SHP77 treated with DMSO at 0.1 percent for 48 hours (cell line): Measurements from ENCODE around the gene SCN3A.

Experiments used
- DNase-seq: peaks from one replicate; lab custom pipeline; 2025; lab: John Stamatoyannopoulos, UW

Gene SCN3A

DNA sequence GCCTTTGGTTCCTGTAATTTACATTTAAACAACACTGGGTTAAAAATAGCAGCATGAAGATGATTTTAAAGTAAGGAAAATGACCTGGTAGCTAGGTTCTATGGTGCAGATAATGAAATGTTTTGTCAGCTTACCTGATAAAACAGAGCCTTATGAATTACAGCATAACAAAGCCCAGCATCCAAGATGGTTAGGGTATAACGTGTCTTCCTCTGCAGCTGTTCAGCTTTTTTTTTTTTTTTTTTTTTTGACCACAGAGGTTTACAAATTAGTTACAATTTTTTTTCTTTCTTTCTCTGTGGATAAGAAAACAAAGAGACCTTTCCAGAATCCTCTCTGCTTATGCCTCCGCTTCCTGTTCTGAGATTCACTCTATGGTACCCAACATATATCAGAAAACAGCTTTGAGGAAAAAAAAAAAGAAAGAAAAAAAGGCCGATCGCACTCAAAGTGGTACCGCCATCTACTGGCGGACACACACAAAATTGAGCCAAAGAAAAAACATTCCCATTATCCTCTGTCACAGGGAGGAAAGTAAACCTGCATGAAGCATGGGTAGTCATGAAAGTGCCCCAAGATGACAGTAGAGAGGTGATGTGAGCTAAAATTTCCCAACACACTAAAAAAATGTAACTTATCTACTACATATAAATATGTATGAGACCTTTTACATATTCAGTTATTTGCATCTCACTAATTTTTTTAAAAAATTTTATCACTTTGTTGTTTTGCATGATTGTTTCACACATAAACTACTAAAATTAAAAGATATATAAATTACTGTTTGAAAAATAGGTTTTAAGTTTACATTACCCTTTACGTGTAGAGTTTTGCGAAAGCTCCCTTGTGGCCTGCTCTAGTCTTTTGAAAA, at the start of gene SCN3A:
Gene SCN3A, minus strand, starts transcription at position 362 of the 871 bp plus-strand sequence. CDS start 27,656 bp downstream, outside the sequence.
- peak; percentile 48 for DNase-seq

GRCh38 chr2:165253178-165253577, 49.3 kb upstream of the SCN3A start:
- DNase-seq = no peak

GRCh38 chr2:165251366-165251765, 47.5 kb upstream of the SCN3A start:
- no peak for DNase-seq

DNA sequence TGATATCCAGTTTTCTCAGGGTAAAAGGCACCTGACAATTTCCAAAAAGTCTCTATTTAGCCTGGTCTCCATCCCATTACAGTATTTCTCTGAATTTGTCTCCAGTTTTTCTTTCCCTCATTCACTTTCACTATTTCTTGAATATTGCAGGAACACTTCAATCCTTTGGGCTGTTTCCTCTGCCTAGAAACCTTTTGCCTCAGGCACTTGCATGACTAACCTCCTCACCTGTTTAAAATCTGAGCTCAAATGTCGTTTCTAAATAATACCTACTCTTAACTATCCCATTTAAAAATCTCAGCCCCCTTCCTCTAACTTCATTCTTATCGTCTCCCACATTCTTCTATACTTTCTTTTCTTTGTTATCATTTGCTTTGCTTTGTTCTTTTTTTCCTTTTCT, 44.4 kb upstream of the SCN3A start:
- DNase-seq = no peak

DNA sequence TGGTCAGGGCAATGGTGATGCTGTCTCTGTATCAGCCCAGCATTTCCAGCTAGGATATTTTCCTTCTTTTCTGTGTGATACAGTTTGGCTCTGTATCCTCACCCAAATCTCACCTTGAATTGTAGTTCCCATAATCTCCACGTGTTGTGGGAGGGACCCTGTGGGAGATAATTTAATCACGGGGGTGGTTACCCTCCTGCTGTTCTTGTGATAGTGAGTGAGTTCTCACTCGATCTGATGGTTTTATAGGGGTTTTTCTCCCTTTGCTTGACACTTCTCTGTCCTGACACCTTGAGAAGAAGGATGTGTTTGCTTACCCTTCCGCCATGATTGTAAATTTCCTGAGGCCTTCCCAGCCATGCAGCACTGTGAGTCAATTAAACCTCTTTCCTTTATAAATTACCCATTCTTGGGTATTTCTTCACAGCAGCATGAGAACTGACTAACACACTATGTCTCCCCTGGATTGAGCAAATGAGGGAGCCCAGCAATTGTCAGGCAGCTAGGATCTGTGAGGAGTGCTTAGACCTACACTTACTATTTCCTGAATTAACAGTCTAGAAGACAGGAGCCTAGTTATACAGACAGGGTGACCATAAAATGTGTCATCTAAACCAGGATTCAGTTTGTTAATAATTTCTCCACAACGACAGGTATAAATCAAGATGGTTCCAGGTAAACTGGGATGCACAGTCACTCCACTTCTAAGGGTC, 41.4 kb upstream of the SCN3A start:
- no peak for DNase-seq

GRCh38 chr2:165240916-165241315, 37.1 kb upstream of the SCN3A start:
- no peak for DNase-seq

- no peak for DNase-seq
Measured at GRCh38 chr2:165239856-165240515, 36.1 kb upstream of the SCN3A start.

DNA sequence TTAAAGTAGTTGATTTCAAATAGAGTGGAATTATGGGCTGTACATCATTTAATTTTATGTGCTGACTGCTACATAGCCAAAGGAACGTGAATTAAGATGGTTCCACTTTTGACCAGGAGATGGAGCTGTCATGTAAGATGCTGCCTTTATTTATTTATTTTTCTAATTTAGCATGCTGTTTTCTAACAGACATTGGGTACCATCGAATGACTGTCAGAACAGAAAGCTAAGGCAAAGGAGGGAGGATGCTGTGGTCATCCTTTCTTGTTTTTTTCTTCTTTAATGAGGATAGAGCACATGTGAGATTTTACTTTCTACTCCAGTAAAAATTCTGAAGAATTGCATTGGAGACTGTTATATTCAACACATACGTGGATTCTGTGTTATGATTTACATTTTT, 35.4 kb upstream of the SCN3A start, which contains the start of gene SCN2A:
Gene SCN2A, plus strand, starts transcription at position 185 of the 400 bp plus-strand sequence. CDS start 56,410 bp downstream, outside the sequence.
- DNase-seq = no peak

DNA sequence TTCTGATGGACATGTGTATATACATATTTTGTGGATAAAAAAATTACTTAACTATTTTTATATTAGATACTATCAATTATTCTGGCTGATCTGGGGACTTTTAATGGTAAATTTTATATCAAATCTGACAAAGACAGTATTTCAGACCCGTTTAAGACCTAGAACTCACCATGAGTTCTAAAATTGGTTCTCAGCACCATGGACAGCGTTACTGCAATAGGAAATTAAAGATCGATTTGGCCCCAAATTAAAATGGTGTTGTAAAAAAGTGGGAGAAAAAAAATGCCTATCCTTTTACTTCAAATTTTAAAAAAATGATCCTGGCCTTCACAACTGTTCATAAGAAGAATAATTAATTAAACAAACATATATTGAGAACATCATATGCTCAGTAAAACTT, 34.4 kb upstream of the SCN3A start:
- DNase-seq = no peak

DNA sequence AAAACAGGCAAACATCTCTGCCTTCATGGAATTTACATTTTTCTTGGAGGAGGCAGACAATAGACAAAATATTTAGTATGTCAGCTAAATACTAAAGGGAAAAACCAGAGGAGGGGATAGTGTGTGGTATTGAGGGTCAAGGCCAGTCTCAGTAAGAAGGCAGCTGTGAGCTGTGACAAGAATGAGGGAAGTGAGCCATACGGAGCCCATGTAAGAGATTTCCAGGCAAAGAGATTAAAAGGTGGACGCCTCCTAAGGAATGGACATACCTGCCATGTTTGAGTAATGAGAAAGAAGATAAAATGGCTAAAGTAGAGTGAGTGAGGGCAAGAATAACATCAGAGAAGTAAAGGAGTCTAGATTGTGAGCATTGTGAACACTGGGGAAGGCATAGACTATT, 33.2 kb upstream of the SCN3A start:
- DNase-seq = no peak

- DNase-seq = no peak
Measured at GRCh38 chr2:165227571-165227970, 23.7 kb upstream of the SCN3A start.

DNA sequence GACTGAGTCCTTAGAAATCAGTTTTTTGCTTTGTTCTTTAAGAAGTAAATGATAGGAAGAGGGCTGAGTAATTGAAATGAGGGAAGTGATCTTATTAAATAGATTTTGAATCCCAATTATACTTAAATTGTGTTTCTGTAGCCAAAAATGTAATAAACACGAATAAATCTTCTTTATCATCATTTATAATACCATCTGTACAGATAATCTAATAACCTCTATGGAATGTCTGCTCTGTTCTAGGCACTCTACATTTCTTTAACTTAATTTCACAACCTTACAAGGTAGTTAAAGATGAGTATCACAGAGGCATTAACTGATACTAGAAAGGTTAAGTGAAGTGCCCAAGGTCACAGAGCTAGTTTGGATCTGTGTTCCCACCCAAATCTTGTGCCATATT, 21.1 kb upstream of the SCN3A start:
- DNase-seq = no peak

DNA sequence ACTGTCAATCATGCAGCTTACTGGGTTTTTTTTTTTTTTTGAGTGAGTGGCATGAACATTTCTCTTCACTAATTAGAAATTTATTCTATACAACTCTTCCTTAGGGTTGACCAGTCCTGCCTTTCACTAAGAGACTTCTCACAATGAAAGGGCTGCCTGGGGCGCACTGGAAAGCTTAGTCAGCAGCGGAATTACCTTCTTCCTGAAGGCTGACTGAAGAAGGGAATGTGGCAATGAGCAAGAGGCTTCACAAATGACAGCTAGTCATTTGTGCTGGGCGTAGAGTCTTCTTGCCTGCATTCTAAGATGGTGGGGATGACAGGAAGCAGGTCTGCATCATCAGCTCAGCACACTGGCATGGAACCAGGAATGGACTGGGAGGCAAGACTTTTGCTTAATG, 15.6 kb upstream of the SCN3A start:
- DNase-seq = no peak

DNA sequence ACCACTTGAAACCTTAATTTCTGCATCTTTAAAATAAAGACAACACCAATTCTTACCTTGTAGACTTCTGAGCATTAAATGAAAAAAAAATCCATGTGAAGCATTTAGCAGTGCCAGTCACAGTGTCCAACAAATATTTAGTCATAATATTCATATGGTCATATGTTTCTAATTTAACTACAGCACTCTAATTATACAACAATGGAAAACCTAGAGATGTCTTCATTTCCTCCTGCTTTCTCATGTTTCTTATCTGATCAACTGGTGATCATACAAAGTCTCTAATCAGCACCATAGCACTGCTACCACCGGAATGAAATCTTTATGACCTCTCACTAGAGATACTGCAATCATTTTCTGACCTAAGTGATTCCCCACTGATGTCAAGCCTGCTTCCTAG, 10.2 kb upstream of the SCN3A start:
- DNase-seq = no peak

- no peak for DNase-seq
Measured at GRCh38 chr2:165208094-165208493, 4.2 kb upstream of the SCN3A start.

- no peak for DNase-seq
Measured at GRCh38 chr2:165205865-165206264, 2.0 kb upstream of the SCN3A start.

DNA sequence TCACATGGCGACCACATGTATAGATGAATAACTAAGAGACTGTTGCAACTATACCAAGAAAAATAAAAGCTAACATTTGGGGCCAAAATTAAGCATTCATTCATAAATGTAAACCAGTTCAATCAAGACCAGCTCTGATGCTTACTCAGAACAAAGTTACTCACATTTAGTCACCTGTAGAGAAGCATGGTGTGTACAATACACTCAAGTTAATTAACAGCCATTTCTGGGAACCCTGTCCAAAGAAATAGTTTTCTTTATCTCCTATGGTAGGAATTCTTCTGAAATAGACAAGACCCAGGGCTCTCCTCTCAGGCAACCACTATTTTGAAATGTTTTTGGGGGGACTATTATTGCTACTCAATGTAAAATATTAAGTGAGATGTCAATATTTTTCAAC, 1.6 kb downstream of the SCN3A start:
- no peak for DNase-seq

DNA sequence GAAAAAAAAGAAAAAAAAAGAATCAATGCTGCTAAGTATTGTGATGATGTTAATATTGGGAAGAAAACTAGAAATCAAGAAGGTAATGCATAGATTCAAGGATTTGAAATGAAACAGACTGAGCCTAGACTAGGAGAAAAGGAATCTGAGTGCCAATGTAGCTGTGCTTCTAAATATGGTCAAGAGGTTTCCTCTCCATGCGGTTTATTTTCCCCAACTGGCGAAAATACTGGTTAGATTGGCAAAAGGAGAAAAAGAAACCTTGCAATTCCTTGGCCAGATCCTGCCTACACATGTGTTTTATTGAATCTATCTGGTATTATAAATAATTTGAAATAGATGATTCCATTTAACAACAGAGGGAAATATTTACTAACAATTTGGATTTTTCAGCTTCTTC, 5.7 kb downstream of the SCN3A start:
- DNase-seq = no peak

GRCh38 chr2:165197346-165197745, 6.5 kb downstream of the SCN3A start:
- DNase-seq = no peak

DNA sequence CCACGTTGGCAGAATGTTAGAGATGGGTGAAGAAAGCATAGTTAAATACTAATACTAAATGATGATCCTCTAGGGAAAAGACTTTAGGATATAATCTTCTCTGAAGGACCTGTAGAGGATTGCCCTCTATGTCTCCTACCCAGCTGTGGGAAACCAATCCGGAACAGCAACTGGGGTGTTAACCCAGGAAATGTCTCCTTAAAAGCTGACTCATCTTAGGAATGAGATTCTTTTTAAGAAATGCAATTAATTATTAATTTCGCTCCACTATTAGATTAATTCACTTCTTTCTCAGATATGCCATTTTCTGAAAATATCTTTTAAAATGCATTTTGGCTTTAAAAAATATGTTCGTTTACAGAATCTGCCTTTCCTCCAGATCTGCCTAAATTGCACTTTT, 7.4 kb downstream of the SCN3A start:
- DNase-seq = no peak

- no peak for DNase-seq
Measured at GRCh38 chr2:165193178-165193777, 10.6 kb downstream of the SCN3A start.

- no peak for DNase-seq
Measured at GRCh38 chr2:165192729-165193128, 11.1 kb downstream of the SCN3A start.
